Neutrophil (primary cell): ENCODE results near the gene TRAF1.
A peak's percentile ranks its signal among the peaks of the same experiment; 100 is the strongest.

Experiments
- H3K27ac ChIP-seq: fragments of 200-600 bp; sonication (generic); 2 replicates; pipeline ENCODE4 v1.5.1; 2016; ENCODE audit warnings: mild to moderate bottlenecking, moderate library complexity
- H3K27me3 ChIP-seq: fragments of 200-600 bp; sonication (generic); 2 replicates; pipeline ENCODE4 v1.6.0; 2016; ENCODE audit warnings: mild to moderate bottlenecking
- H3K36me3 ChIP-seq: fragments of 200-600 bp; sonication (generic); 2 replicates; pipeline ENCODE4 v1.5.1; 2017
- H3K4me1 ChIP-seq, 2 experiments: fragments of 200-600 bp in 1 of 2; sonication (generic) in 1 of 2; 1 replicate in 1 of 2; 2 replicates in 1 of 2; pipeline versions ENCODE4 v1.5.1 to v1.6.1; 2013 to 2016; ENCODE audit warnings: low read depth in 1 of 2, low read length in 1 of 2, mild to moderate bottlenecking in 1 of 2, moderate library complexity in 1 of 2; ENCODE audit not compliant: control insufficient read depth in 1 of 2, insufficient read depth in 1 of 2
- H3K4me3 ChIP-seq, 2 experiments: fragments of 200-600 bp in 1 of 2; sonication (generic) in 1 of 2; 1 replicate in 1 of 2; 2 replicates in 1 of 2; pipeline ENCODE4 v1.5.1; 2013 to 2016; ENCODE audit warnings: low read depth in 1 of 2, low read length in 1 of 2, mild to moderate bottlenecking in 1 of 2, moderate library complexity in 1 of 2
- H3K9me3 ChIP-seq: fragments of 200-600 bp; sonication (generic); 2 replicates; pipeline ENCODE4 v1.5.1; 2016
- TF ChIP-seq, protein P1 (sequence below): fragments of 200-600 bp; sonication (generic); IDR thresholded peaks from 2 replicates; pipeline ENCODE4 v1.5.1; 2016; ENCODE audit warnings: antibody characterized with exemption

The TRAF1 gene

GRCh38 chr9:120875195-120875565 is 51.4 kb downstream of the TRAF1 start:
- Histone ChIP-seq H3K4me3 (no peak overlapping the region), H3K27me3 (no peaks in the 10 kb centered on the region), H3K4me1 (peaks cover 20 to 22% of the 10 kb centered on the region in 2 experiments), H3K27ac (peak overlapping the region; percentile 85), H3K9me3 (no peaks in the 10 kb centered on the region), H3K36me3 (peaks cover 8% of the 10 kb centered on the region)
- TF ChIP-seq, protein P1, sequence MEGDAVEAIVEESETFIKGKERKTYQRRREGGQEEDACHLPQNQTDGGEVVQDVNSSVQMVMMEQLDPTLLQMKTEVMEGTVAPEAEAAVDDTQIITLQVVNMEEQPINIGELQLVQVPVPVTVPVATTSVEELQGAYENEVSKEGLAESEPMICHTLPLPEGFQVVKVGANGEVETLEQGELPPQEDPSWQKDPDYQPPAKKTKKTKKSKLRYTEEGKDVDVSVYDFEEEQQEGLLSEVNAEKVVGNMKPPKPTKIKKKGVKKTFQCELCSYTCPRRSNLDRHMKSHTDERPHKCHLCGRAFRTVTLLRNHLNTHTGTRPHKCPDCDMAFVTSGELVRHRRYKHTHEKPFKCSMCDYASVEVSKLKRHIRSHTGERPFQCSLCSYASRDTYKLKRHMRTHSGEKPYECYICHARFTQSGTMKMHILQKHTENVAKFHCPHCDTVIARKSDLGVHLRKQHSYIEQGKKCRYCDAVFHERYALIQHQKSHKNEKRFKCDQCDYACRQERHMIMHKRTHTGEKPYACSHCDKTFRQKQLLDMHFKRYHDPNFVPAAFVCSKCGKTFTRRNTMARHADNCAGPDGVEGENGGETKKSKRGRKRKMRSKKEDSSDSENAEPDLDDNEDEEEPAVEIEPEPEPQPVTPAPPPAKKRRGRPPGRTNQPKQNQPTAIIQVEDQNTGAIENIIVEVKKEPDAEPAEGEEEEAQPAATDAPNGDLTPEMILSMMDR = no peak

- TF ChIP-seq, protein P1 = no peak
- Histone ChIP-seq H3K4me1 (peaks cover 27 to 29% of the 10 kb centered on the region in 2 experiments), H3K27ac (peak overlapping the region; percentile 85), H3K4me3 (no peak overlapping the region), H3K27me3 (no peaks in the 10 kb centered on the region), H3K36me3 (peaks cover 8% of the 10 kb centered on the region), H3K9me3 (no peaks in the 10 kb centered on the region)
Observed at GRCh38 chr9:120874226-120875194, 52.1 kb downstream of the TRAF1 start.

DNA sequence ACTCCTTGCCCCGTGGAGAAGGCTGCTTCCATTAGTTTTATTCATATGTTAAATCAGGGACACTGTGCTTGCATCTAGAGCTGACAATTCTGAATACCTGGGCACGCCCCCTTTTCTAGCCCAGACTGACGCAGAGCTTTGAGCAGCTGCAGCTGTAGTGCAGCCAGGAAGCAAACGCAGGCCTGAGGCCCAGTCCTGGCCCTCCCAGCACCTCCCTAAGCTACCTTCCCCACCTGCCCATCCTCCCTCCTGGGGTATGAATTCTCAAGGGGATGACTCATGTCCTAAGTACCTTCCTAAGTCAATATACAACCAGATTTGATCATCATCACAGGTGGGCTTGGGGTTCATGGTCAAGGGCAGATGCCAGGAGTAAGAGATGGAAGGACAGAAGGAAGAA is 53.1 kb downstream of the TRAF1 start:
- Histone ChIP-seq H3K4me1 (peaks cover 33 to 36% of the 10 kb centered on the region in 2 experiments), H3K36me3 (peaks cover 8% of the 10 kb centered on the region), H3K27ac (no peak overlapping the region), H3K4me3 (no peak overlapping the region), H3K9me3 (no peaks in the 10 kb centered on the region), H3K27me3 (no peaks in the 10 kb centered on the region)
- TF ChIP-seq, protein P1 = no peak

- Histone ChIP-seq H3K36me3 (peaks cover 8% of the 10 kb centered on the region), H3K27me3 (no peaks in the 10 kb centered on the region), H3K4me1 (peaks cover 37 to 41% of the 10 kb centered on the region in 2 experiments), H3K9me3 (no peaks in the 10 kb centered on the region), H3K27ac (no peak overlapping the region), H3K4me3 (no peak overlapping the region)
- TF ChIP-seq, protein P1 = no peak
Observed at GRCh38 chr9:120872791-120873502, 53.6 kb downstream of the TRAF1 start.

GRCh38 chr9:120870206-120870605 is 56.4 kb downstream of the TRAF1 start:
- Histone ChIP-seq H3K36me3 (peaks cover 22% of the 10 kb centered on the region), H3K27ac (peak overlapping the region; percentile 93)

More at GRCh38 chr9:120870206-120870605, 56.4 kb downstream of the TRAF1 start:
- Histone ChIP-seq H3K4me3 (no peak overlapping the region), H3K27me3 (no peaks in the 10 kb centered on the region), H3K4me1 (peaks cover 25 to 30% of the 10 kb centered on the region in 2 experiments), H3K9me3 (no peaks in the 10 kb centered on the region)
- TF ChIP-seq, protein P1 = no peak
